CD4-positive, CD25-positive, alpha-beta regulatory T cell (primary cell): ENCODE results near the gene UQCRH. TPM values are rescaled to one million over a fixed set of nuclear protein-coding genes. Genes with fewer than 3 reads are reported as not detected.

ENCODE experiments used
- ATAC-seq, 2 donors: fragments of 150-1000 bp; cut with Tn5 transposase; one replicate each; pipeline ENCODE4 v1.10.0; 2021; ENCODE audit warnings: low read depth in 2 of 2, moderate number of reproducible peaks in 2 of 2, moderate library complexity in 1 of 2
- DNase-seq, 3 donors: peaks; one replicate each; pipeline versions ENCODE4 v3.0.0 to v3.0.0-alpha.2; 2012 to 2022; ENCODE audit warnings: mixed read lengths in 1 of 3
- H3K27ac ChIP-seq: one replicate; pipeline ENCODE4 v1.7.0; 2013; ENCODE audit warnings: mild to moderate bottlenecking, low read length; ENCODE audit not compliant: insufficient read depth, poor library complexity, severe bottlenecking
- H3K27me3 ChIP-seq: one replicate; pipeline ENCODE4 v1.7.0; 2013; ENCODE audit warnings: low read length; ENCODE audit not compliant: control insufficient read depth, insufficient read depth
- H3K36me3 ChIP-seq: one replicate; pipeline ENCODE4 v1.7.0; 2013; ENCODE audit warnings: mild to moderate bottlenecking, low read length, moderate library complexity; ENCODE audit not compliant: control insufficient read depth, insufficient read depth
- H3K4me1 ChIP-seq: 2 replicates; pipeline ENCODE4 v1.7.0; 2013; ENCODE audit warnings: mild to moderate bottlenecking, low read length; ENCODE audit not compliant: insufficient read depth, control insufficient read depth, poor library complexity, severe bottlenecking
- H3K4me3 ChIP-seq: one replicate; pipeline ENCODE4 v1.7.0; 2013; ENCODE audit warnings: low read depth, mild to moderate bottlenecking, low read length, moderate library complexity
- H3K9me3 ChIP-seq, 2 experiments: 1 replicate in 1 of 2; 2 replicates in 1 of 2; pipeline ENCODE4 v1.7.0; 2013; ENCODE audit warnings: low read length in 2 of 2, mild to moderate bottlenecking in 1 of 2, moderate library complexity in 1 of 2; ENCODE audit not compliant: control insufficient read depth in 2 of 2
- H3K27ac Mint-ChIP-seq, 3 donors: one replicate each; pipeline ENCODE4 v1.8.0; 2020 to 2022; ENCODE audit warnings: mild to moderate bottlenecking in 3 of 3, mixed read lengths in 3 of 3, moderate library complexity in 2 of 3
- H3K27me3 Mint-ChIP-seq: one replicate; pipeline ENCODE4 v1.8.0; 2022; ENCODE audit warnings: mild to moderate bottlenecking, mixed read lengths
- H3K36me3 Mint-ChIP-seq: one replicate; pipeline ENCODE4 v1.8.0; 2020; ENCODE audit warnings: mixed read lengths
- H3K4me1 Mint-ChIP-seq, 4 donors: one replicate each; pipeline ENCODE4 v1.8.0; 2020 to 2022; ENCODE audit warnings: mixed read lengths in 4 of 4, mild to moderate bottlenecking in 1 of 4
- H3K4me3 Mint-ChIP-seq, 4 donors: one replicate each; pipeline ENCODE4 v1.8.0; 2020 to 2022; ENCODE audit warnings: mild to moderate bottlenecking in 4 of 4, mixed read lengths in 4 of 4, moderate library complexity in 3 of 4
- H3K9me3 Mint-ChIP-seq, 7 donors: one replicate each; pipeline ENCODE4 v1.8.0; 2020 to 2022; ENCODE audit warnings: mixed read lengths in 7 of 7, mild to moderate bottlenecking in 3 of 7, moderate library complexity in 2 of 7
- polyA plus RNA-seq, 4 donors: library from polyadenylated mRNA; unstranded; fragments of 300-500 nt; fragmentation: Illumina TruSeq; gene quantifications; one replicate each; pipeline ENCODE4 v1.2.3, GENCODE V29; 2021
- total RNA-seq: library from RNA; stranded (reverse); gene quantifications from one replicate; pipeline ENCODE4 v1.2.3, GENCODE V29; 2022

UQCRH gene
- 120 TPM for total RNA-seq
- polyA plus RNA-seq, result 100 to 1,000 TPM; 299 to 357 (median 342) TPM

- peak within 1 kb of the TSS; percentile 98 to 99 (median 99) for H3K27ac Mint-ChIP-seq
- DNase-seq (peak; percentile 87 to 97 (median 95)), ATAC-seq (peak; percentile 89 to 90)
- Histone ChIP-seq H3K36me3 (peaks cover 2% of the 10 kb centered on the region), H3K4me1 (peaks cover 48% of the 10 kb centered on the region), H3K27me3 (no peaks in the 10 kb centered on the region), H3K4me3 (peak within 1 kb of the TSS; percentile 96), H3K9me3 (no peaks in the 10 kb centered on the region), H3K27ac (peak within 1 kb of the TSS; percentile 85)
- H3K4me3 Mint-ChIP-seq, result peak within 1 kb of the TSS; percentile 95 to 99 (median 98)
- no peaks in the 10 kb centered on the region for H3K9me3 Mint-ChIP-seq
- H3K36me3 Mint-ChIP-seq, result peaks cover 10% of the 10 kb centered on the region
- no peaks in the 10 kb centered on the region for H3K27me3 Mint-ChIP-seq
- peaks cover 20 to 65% (median 45%) of the 10 kb centered on the region in 4 donors for H3K4me1 Mint-ChIP-seq
These were observed at the start of gene UQCRH, which contains the start of gene LRRC41 for GRCh38 chr1:46303038-46303871. Gene UQCRH (plus strand): TSS chr1:46303698. CDS start chr1:46303767, 69 bp downstream. Gene LRRC41 (minus strand): TSS chr1:46303616. CDS start chr1:46303322, 294 bp downstream.

GRCh38 chr1:46254668-46255067 is 48.8 kb upstream of the UQCRH start:
- Histone ChIP-seq H3K27ac (no peak overlapping the region), H3K27me3 (no peaks in the 10 kb centered on the region), H3K9me3 (no peaks in the 10 kb centered on the region), H3K4me1 (no peaks in the 10 kb centered on the region), H3K36me3 (no peaks in the 10 kb centered on the region), H3K4me3 (no peak overlapping the region)
- Mint-ChIP-seq H3K27ac (peak overlapping the region in 1 of 3 donors; percentile 4), H3K4me1 (peaks cover 0 to 3% (median 0%) of the 10 kb centered on the region in 4 donors), H3K4me3 (no peak overlapping the region), H3K9me3 (no peaks in the 10 kb centered on the region), H3K27me3 (no peaks in the 10 kb centered on the region), H3K36me3 (peaks cover 6% of the 10 kb centered on the region)
- DNase-seq (no peak), ATAC-seq (no peak)

- DNase-seq (no peak), ATAC-seq (no peak)
- Histone ChIP-seq H3K27me3 (no peaks in the 10 kb centered on the region), H3K4me1 (no peaks in the 10 kb centered on the region), H3K36me3 (no peaks in the 10 kb centered on the region), H3K27ac (no peak overlapping the region), H3K9me3 (no peaks in the 10 kb centered on the region), H3K4me3 (no peak overlapping the region)
- no peak overlapping the region for H3K4me3 Mint-ChIP-seq
- H3K27ac Mint-ChIP-seq, result no peak overlapping the region
- peaks cover 14% of the 10 kb centered on the region for H3K36me3 Mint-ChIP-seq
- H3K9me3 Mint-ChIP-seq, result no peaks in the 10 kb centered on the region
- no peaks in the 10 kb centered on the region for H3K27me3 Mint-ChIP-seq
- H3K4me1 Mint-ChIP-seq, result peaks cover 0 to 3% (median 0%) of the 10 kb centered on the region in 4 donors
These were observed 47.0 kb upstream of the UQCRH start for GRCh38 chr1:46256523-46256922.

GRCh38 chr1:46262508-46262907 is 41.0 kb upstream of the UQCRH start:
- H3K27me3 Mint-ChIP-seq, result no peaks in the 10 kb centered on the region
- no peaks in the 10 kb centered on the region for H3K4me1 Mint-ChIP-seq
- H3K27ac Mint-ChIP-seq, result peak overlapping the region in 2 of 3 donors; percentile 1 to 56
- no peaks in the 10 kb centered on the region for H3K9me3 ChIP-seq
- DNase-seq (no peak), ATAC-seq (no peak)
- H3K27me3 ChIP-seq, result no peaks in the 10 kb centered on the region
- no peaks in the 10 kb centered on the region for H3K4me1 ChIP-seq
- no peak overlapping the region for H3K4me3 ChIP-seq
- peaks cover 3% of the 10 kb centered on the region for H3K36me3 ChIP-seq
- no peaks in the 10 kb centered on the region for H3K9me3 Mint-ChIP-seq
- H3K36me3 Mint-ChIP-seq, result peaks cover 16% of the 10 kb centered on the region
- no peak overlapping the region for H3K27ac ChIP-seq
- H3K4me3 Mint-ChIP-seq, result no peak overlapping the region

GRCh38 chr1:46263146-46263545 is 40.4 kb upstream of the UQCRH start:
- no peaks in the 10 kb centered on the region for H3K9me3 Mint-ChIP-seq
- Histone ChIP-seq H3K27ac (no peak overlapping the region), H3K27me3 (no peaks in the 10 kb centered on the region), H3K4me3 (no peak overlapping the region), H3K9me3 (no peaks in the 10 kb centered on the region), H3K36me3 (peaks cover 3% of the 10 kb centered on the region), H3K4me1 (no peaks in the 10 kb centered on the region)
- H3K27me3 Mint-ChIP-seq, result no peaks in the 10 kb centered on the region
- no peak overlapping the region for H3K4me3 Mint-ChIP-seq
- peaks cover 16% of the 10 kb centered on the region for H3K36me3 Mint-ChIP-seq
- ATAC-seq (no peak), DNase-seq (no peak)
- H3K27ac Mint-ChIP-seq, result peak overlapping the region in 1 of 3 donors; percentile 30
- H3K4me1 Mint-ChIP-seq, result no peaks in the 10 kb centered on the region

GRCh38 chr1:46268578-46268977 is 34.9 kb upstream of the UQCRH start:
- Histone ChIP-seq H3K4me3 (no peak overlapping the region), H3K4me1 (no peaks in the 10 kb centered on the region), H3K36me3 (peaks cover 3% of the 10 kb centered on the region), H3K27me3 (no peaks in the 10 kb centered on the region), H3K9me3 (no peaks in the 10 kb centered on the region), H3K27ac (no peak overlapping the region)
- H3K27ac Mint-ChIP-seq, result peak overlapping the region in 1 of 3 donors; percentile 26
- no peak overlapping the region for H3K4me3 Mint-ChIP-seq
- H3K9me3 Mint-ChIP-seq, result no peaks in the 10 kb centered on the region
- DNase-seq (no peak), ATAC-seq (no peak)
- no peaks in the 10 kb centered on the region for H3K4me1 Mint-ChIP-seq
- no peaks in the 10 kb centered on the region for H3K27me3 Mint-ChIP-seq
- H3K36me3 Mint-ChIP-seq, result peaks cover 5% of the 10 kb centered on the region

GRCh38 chr1:46274225-46275029 is 29.1 kb upstream of the UQCRH start:
- Histone ChIP-seq H3K36me3 (peaks cover 9% of the 10 kb centered on the region), H3K9me3 (no peaks in the 10 kb centered on the region), H3K4me3 (no peak overlapping the region), H3K4me1 (no peaks in the 10 kb centered on the region), H3K27ac (no peak overlapping the region), H3K27me3 (no peaks in the 10 kb centered on the region)
- ATAC-seq (no peak), DNase-seq (no peak)
- Mint-ChIP-seq H3K27ac (peak overlapping the region in 2 of 3 donors; percentile 51 to 79), H3K4me1 (peaks cover 0 to 5% (median 0%) of the 10 kb centered on the region in 4 donors), H3K27me3 (no peaks in the 10 kb centered on the region), H3K4me3 (no peak overlapping the region), H3K9me3 (peaks cover 0 to 2% (median 0%) of the 10 kb centered on the region in 7 donors), H3K36me3 (no peaks in the 10 kb centered on the region)
